DMS53 treated with DMSO at 0.1 percent for 48 hours (cell line): ENCODE measurements around the gene SDK1.

Source experiments
- DNase-seq: peaks from one replicate; lab custom pipeline; 2025; ENCODE audit not compliant: unreplicated experiment; lab: John Stamatoyannopoulos, UW

Gene SDK1

DNA sequence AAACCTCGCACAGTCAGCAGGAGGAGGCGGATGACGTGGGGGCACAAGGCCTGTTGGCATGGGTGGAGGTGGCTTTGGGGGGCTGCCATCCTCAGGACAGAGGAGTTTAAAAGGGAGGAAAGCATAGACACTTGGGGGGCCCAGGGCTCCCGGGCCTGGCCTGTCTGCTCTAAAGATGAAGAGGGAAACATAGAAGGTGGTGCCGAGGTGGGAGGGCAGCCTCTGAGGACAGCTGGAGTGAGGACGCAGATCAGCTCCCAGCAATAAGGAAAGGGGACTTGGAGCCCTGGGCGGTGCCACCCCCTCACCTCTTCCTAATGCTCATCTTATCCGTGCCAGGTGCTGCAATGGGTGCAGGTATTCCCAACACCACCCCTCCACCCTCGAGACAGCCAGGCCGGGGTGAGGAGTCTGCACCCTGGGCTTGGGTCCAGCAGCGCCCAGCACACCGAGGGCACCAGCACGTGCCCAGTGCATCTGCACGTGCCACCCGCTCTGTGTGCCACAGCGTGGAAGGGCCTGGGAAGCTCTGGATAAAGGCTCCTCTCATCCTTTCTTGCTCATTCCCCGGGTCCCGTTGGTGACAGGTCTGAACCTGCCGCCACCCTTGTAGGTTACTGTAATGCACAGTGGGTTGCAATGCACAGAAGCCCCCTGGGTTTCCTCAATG, 815.0 kb downstream of the SDK1 start:
- DNase-seq: no peak

GRCh38 chr7:4119848-4120247, 818.8 kb downstream of the SDK1 start:
- DNase-seq: no peak

DNA sequence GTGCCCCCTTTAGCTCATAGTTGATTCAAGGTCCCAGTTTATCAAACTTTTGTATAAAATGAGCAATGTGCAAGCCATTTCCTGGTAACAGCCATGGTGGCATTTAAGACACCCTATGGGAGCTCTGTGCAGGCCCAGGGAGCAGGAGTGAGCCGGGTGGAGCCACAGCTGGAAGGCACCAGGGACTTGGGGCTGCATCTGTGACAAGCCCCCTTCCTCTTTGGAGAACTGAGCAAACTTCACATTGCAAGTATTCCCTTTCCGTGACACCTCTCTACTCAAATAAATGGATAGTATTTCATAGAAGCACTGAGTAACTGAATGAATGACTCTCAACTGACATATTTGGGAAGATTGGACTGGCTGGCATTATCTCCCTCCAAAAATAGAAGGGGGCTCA, 822.3 kb downstream of the SDK1 start:
- DNase-seq: no peak

DNA sequence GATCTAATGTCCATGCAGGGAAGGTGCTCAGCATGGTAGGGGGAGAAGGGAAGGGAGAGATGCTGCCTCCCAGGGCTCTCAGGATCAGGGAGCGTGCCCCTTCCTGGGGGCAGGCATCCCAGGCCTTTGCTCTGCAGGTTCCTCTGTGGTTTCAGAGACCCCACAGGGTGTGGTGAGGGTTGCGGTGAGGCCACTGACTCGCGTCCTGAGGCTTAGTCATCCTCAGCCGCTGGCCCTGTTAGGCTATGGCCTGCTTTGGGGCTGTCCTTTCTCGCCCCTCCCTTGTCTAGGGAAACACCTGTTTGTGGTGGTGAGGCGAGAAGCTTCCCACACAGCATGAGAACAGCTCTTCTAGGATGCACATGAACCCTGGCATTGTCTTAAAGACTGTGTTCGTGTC, 822.8 kb downstream of the SDK1 start:
- DNase-seq: no peak

DNA sequence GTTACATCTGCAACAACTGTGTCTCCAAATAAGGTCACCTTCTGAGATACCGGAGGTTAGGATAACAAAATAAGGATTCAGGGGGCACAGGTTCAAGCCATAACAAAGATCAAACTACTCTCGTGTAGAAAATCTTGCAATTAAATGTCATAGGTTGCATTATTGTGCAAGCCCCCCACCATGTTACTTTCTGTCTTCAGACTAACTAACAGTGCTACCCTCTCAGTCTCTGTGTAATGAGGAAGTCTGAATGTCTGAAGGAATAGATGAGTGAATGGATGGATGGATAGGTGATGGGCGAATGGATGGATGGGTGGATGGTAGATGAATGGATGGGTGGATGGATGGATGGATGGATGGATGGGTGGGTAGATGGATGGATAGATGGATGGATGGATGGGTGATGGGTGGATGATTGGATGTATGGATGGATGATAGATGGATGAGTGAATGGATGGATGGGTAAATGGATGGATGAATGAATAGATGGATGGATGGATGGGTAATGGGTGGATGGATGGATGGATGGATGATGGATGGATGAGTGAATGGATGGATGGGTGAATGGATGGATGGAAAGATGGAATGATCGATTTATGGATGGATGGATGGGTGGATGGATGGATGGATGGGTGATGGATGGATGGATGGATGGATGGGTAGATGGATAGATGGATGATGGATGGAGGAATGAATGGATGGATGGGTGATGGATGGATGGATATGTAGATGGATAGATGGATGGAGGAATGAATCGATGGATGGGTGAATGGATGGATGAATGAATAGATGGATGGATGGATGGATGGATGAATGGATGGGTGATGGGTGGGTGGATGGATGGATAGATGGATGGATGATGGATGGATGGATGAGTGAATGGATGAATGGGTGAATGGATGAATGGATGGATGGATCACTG, 823.8 kb downstream of the SDK1 start:
- DNase-seq: no peak

GRCh38 chr7:4127909-4128560, 827.0 kb downstream of the SDK1 start:
- DNase-seq: no peak

DNA sequence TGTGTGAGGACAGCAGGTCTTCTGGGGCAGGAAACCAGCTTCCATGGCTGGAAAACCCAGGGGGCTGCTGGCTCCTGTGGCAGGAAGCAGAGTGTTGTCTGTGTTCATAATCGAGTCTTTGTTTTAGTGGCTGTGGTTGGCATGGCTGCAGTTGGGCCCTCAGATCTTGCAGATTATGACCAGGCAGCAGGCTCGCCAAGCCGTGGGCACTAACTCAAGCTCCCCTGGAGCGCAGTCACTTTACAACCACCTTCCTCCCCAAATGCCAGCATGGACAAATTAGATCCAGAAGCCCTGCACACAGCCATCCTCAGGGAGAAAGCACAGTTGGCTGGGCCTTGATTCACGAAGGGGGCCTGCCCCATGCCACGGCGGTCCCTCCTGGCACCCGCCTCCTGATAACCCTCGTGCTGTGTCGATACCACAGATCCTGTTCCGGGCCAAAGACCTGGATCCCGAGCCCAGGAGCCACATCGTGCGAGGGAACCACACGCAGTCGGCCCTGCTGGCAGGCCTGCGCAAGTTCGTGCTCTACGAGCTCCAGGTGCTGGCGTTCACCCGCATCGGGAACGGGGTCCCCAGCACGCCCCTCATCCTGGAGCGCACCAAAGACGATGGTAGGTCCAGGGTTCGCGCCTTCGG, 828.5 kb downstream of the SDK1 start:
- DNase-seq: no peak

GRCh38 chr7:4131063-4131462, 830.0 kb downstream of the SDK1 start:
- no peak for DNase-seq

DNA sequence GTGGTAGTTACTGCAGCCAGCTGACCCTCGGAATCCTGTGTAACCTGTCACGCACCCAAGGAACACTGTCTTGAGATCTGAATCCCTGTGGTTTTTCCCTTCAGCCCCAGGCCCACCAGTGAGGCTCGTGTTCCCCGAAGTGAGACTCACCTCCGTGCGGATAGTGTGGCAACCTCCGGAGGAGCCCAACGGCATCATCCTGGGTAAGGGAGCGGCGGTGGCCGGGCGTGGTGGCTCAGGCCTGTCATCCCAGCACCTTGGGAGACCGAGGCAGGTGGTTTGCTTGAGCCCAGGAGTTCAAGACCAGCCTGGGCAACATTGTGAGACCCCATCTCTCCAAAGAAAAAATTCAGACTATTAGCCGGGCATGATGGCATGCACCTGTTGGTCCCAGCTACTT, 831.2 kb downstream of the SDK1 start:
- DNase-seq: no peak

GRCh38 chr7:4133491-4134044, 832.5 kb downstream of the SDK1 start:
- no peak for DNase-seq

DNA sequence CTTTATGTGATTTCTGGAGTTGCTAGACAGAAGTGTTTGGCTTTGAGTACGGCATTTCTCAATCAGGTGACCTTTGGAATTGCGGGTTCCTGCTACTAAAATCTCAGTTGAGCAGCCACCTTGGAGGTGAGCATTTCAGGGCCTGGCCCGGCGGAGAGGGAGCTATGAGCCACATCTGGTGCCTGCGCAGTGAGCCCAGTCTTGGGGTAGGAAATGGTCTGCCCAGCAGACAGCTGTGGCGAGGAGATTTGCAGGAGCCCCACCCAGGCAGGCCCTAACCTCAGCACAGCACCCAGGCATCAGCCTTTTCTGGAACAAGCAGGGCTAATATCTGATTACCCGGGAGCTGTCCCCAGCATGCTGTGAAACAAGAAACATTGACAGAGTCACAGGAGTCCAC, 833.2 kb downstream of the SDK1 start:
- no peak for DNase-seq

DNA sequence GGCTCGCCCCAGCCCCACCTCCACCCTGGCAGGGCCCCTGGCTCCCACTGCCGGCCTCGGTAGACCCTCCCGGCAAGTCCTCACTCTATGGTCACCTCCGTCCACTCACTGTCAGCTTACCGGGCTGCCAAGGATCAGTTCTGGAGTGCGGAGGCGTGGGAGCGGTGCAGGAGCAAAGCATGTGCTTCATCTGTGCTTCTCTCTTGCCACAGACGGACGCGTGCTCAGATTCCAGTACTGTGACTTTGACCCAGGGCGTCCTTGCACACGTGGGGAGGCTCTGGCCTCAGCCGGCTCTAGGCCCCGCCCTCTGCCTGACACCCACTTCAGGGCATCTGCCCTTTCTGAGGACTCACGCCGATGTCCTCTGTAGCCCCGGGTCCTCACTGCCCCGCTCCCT, 833.6 kb downstream of the SDK1 start:
- no peak for DNase-seq

- no peak for DNase-seq
Measured at GRCh38 chr7:4135301-4135700, 834.2 kb downstream of the SDK1 start.

DNA sequence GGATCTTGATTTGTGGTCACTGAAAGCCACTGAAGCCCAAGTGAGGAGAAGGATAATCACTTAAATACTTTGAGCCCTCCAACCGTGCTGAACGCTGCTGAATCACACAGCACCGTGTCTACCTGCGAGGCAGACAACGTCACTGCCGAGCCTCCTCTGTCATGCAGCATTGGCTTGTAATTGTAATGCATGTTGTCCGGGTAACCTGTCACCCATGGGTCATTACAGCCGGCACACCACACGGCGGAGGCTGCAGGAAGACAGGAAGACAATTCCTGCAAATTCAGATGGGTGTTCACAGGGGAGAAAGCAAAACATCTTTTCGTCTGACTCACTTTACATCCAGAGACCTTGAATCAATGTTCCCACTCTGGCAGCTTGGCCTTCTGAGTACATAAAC, 835.0 kb downstream of the SDK1 start:
- DNase-seq: no peak

GRCh38 chr7:4136501-4137110, 835.6 kb downstream of the SDK1 start:
- no peak for DNase-seq

GRCh38 chr7:4137552-4137951, 836.5 kb downstream of the SDK1 start:
- DNase-seq: no peak

DNA sequence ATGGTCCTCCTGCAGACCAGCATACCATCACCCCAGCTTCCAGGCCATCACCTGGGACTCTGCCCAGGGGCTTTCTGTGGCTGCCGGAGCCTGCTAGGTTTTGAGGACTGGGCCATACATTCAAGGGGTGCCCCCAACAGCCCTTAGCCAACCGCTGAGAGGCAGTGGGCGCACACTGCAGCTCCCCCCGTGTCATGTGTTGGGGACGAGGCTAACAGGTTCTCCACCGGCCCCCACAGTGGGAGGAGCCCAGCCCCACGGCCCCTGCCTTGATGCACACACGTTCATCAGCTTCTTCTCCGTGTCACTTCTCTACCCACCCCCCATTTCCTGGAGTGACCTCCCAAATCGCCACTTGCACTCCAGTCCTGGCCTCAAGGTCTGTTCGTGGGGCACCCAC, 837.8 kb downstream of the SDK1 start:
- no peak for DNase-seq

- no peak for DNase-seq
Measured at GRCh38 chr7:4139656-4140625, 838.9 kb downstream of the SDK1 start.

DNA sequence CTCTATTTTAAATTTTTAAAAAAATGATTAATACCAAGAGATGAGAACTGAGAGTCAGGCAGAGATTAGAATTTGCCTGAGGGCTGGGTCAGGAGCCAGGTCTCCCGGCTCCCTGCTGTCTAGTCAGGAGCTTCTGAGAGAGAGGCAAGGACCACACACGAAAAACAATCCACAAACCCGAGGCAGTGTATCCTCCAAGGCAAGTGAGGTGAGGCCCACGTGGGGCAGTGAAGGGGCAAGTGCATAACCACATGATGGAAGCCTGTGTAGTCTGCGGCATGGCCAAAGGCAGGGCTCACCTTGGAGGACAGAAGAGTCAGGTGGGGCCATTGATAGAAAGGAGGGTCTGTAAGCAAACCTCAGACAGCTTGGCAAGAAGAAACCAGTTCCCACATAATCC, 839.9 kb downstream of the SDK1 start:
- no peak for DNase-seq

- DNase-seq: no peak
Measured at GRCh38 chr7:4143006-4143405, 842.0 kb downstream of the SDK1 start.
